AG20443 (cell line): ENCODE measurements around the gene PEA15.

Experiments used
- DNase-seq: peaks from one replicate; pipeline ENCODE4 v3.0.0; 2012; ENCODE audit warnings: low spot score, mixed read lengths

The PEA15 gene

GRCh38 chr1:160239582-160240299 lies 34.6 kb downstream of the PEA15 start:
- no peak for DNase-seq

- DNase-seq: no peak
These were observed 38.6 kb downstream of the PEA15 start for GRCh38 chr1:160243767-160244166.

- no peak for DNase-seq
These were observed 39.0 kb downstream of the PEA15 start for GRCh38 chr1:160244209-160244608.

GRCh38 chr1:160245434-160245833 lies 40.2 kb downstream of the PEA15 start:
- no peak for DNase-seq

GRCh38 chr1:160247053-160247452 lies 41.9 kb downstream of the PEA15 start:
- no peak for DNase-seq

GRCh38 chr1:160251011-160251410 lies 45.8 kb downstream of the PEA15 start:
- DNase-seq: no peak

DNA sequence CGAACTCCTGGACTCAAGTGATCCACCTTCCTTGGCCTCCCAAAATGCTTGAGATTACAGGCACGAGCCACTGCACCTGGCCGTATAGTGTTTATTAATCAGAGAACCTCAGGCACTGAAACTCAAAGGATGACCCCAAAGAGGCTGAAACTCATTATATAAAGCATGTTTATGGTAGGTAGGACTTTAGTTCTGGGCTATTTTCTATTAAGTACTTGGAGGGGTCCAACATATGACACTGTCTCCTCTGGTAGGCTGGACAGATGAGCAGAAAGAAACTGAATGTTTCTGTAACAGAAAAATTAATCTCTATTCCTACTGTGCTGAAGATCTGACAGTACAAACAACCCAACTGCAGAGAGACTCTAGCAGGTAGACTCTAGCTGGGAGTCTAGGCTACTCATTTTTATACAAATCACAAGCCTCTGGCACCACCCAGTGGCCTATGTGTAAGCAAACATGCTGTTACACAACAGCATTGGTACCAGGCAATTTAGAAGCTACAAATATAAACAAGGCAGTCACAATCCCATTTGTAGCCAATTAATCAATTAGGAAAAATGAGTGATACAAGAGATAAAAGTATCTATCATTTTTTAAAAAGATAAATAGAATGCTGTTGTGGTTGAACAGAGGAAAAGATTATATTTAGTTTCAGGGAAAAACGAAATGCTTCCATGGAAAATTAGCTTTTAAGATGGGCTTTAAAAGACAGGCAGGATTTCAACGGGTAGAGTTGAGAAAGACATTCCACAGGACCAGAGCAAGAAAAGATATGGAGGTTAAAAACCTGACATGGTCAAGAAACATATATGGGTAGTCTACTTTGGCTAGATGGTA lies 46.7 kb downstream of the PEA15 start:
- DNase-seq: peak; percentile 82

GRCh38 chr1:160255781-160256300 lies 50.7 kb downstream of the PEA15 start:
- DNase-seq: no peak

GRCh38 chr1:160256396-160257046 lies 51.3 kb downstream of the PEA15 start:
- peak; percentile 55 for DNase-seq

DNA sequence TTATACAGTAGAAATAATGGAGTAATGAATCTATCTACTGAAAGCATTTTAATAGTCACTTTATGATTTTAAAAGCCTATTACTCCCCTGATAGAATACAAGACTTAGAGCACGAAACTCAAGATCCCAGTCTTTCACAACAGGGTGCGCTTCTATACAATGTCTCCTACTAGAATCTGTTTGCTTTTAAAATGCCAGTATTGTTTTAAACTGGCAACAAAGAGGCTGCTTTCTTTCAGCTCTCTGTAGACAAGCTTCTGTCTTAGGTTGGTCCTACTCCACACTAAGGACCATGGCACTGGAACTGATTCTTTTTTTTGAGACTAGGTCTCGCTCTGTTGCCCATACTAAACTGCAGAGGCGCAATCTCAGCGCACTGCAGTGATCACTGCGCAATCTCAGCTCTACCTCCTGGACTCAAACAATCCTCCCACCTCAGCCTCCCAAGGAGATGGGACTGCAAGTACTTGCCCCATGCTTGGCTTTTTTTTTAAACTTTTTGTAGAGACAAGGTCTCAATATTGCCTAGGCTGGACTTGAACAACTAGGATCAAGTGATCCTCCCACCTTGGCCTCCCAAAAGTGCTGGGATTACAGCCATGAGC lies 52.3 kb downstream of the PEA15 start:
- no peak for DNase-seq

GRCh38 chr1:160258177-160258798 lies 53.1 kb downstream of the PEA15 start:
- DNase-seq: no peak

DNA sequence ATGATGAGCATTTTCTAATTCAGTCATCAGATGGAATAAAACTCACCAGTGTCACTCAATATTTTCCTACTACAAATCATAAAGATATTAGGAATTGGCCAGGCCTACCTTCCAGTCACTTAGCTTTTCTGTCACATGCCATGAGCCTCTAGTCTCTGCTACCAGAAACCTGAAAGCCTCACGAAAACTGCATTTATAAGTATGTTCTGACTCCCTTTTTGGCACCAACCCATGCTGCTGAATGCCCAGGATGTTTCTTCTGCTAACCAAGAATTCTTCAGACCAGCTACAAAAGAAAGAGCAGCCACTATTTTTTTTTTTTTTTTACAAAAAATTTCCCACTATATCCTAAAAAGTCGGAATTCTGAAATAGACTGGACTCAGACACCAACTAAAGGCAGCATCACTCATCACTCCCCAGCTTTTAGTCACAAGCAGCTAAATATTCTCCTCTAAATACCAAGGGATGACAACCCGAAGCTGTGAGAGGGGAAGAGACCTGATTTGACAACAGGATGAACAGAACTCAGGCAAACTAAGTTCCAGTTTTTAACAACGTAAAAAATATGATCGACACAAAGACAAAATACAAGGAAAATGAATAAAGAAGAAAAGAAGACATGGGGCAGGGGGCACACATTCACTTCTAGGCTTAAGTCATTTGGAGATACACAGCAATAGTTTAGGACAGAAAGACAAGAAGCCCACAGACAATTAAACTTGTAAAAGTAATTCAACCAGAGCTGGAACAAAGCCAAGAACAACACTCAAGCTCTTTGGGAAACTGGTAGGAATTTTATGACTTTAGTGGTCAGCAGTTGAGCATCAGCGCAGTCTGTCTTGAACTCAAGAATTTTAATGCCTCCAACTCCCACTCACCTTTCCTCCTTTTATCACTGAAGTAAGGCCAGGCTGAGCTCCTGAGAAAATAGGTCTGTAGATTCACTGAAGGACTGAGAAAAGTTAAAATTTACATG lies 55.5 kb downstream of the PEA15 start:
- peak; percentile 44 for DNase-seq

DNA sequence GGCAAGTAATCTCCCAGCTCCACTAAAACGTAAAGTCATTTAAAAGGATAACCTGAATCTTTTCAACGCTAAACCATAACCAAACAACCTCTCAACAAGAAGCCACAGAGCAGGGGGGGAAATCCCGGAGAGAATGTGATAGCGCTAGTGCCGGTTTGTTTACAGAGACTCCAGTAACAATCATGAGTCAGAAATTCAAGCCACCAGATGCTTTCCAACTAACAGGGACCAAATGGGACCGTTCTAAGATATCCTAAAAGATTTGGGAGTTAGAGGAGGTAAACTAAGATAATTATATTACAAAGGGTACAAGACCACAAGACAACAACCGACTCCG lies 56.3 kb downstream of the PEA15 start:
- peak; percentile 70 for DNase-seq

DNA sequence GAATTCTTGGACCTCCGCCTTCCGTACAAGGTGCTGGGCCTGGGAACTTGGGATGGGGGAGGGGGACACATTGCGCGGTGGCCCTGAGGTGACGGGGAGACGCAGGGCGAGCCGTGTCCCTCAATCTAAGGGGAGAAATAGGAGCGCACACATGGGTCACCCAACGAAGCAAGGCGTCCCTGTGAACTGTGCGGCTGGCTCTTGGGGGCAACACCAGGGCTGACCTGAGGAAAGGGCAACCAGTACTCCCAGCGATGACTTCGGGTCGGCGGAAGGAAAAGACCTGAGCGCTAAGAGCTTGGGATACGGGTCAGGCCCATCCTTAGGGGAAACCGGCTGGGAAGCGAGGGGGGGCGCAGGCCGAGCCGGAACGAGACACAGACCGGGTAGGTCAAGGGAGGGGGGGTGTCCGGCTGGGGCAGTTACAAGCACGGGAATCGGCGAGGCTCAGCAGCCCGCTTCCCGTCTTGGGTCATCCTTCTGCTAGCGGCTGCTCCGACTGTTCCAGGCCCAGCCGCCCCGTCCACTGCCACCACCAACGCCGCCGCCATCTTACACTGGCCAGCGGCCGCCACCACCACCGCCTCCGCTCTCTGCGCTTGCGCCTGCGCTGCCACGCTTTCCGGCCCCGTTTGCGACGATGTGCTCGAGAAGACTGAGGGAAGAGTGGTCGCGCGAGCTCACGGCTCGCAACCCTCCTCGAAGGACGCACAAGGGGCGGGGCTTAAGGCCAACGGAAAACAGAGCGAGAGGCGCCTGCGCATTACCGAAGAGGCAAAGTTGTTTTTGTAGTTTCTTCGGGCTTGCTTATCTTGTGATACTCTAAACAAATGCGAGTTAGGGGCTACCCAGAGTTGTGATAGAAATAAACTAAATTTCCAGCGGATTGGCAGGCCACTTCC lies 57.0 kb downstream of the PEA15 start, which contains the start of gene DCAF8:
DCAF8 (minus strand) TSS at position 657 of the 902 bp plus-strand sequence. CDS start 18,541 bp downstream, outside the sequence.
- DNase-seq: peak; percentile 98

DNA sequence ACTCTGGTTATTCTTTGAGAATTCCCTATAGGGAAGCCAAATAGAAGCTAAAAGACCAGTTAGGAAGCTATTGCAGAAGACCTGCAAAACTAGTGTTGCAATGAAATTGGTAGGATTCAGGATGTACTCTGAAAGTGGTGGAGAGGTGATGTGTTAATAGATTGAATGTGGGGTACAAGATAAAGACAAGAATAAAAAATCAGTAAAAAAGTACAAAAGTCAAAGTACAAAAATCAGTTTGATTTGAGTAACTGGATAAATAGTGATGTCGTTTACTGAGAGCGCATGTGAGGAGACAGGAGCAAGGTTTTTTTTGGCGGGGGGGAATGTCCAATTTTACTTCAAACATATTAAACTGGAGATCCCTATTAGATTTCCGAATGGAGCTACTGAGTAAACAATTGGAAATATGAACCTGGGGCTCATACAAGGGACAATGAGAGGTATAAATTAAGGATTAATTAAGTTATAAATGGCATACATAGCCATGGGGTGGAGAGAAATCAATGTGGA lies 59.7 kb downstream of the PEA15 start:
- DNase-seq: no peak
